ENCODE data around the gene KRT24. TPM values are rescaled to one million over a fixed set of nuclear protein-coding genes. Genes with fewer than 3 reads are reported as not detected.
"Not testable (repeated sequence)": the region's sequence is repeated elsewhere in the genome, so short reads cannot be mapped to it uniquely, and the experiment has no call there.

Gene KRT24
- total RNA-seq = not detected

GRCh38 chr17:40703652-40704051 is at the start of gene KRT24:
Gene KRT24 (minus strand): TSS chr17:40703752. CDS start chr17:40703693, 59 bp downstream.
- peaks cover 39 to 40% of the 10 kb centered on the region in 2 donors for H3K27me3 Mint-ChIP-seq
- H3K4me1 Mint-ChIP-seq (ENCODE audit: low read depth in 2 of 2) = no peaks in the 10 kb centered on the region
- DNase-seq (ENCODE audit: low spot score) = no peak
- H3K27ac Mint-ChIP-seq = no peak within 1 kb of the TSS
- H3K4me3 Mint-ChIP-seq = no peak within 1 kb of the TSS
- no peaks in the 10 kb centered on the region for H3K9me3 Mint-ChIP-seq
- no peak for ATAC-seq
- H3K36me3 Mint-ChIP-seq = no peaks in the 10 kb centered on the region

DNA sequence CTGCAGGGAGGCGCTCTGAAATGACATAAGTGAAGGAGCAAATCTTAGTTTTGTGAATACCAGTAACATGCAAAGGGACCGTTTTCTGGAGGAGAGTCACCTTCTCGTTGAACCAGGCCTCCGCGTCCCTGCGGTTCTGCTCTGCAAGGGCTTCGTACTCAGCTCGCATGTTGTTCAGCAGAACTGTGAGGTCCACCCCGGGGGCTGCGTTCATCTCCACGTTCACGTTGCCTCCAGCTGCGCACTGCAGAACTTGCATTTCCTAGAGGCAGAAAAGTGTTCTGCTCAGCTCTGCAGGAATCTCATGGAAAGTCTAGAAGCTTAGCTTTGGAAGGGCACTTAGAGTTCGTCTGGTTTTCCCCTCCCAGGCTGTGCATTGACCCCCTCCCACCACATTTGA is 47.5 kb upstream of the KRT24 start:
- Mint-ChIP-seq H3K36me3 (no peaks in the 10 kb centered on the region), H3K4me3 (no peak overlapping the region), H3K4me1 (ENCODE audit: low read depth in 2 of 2) (no peaks in the 10 kb centered on the region), H3K27me3 (peaks cover 25 to 53% of the 10 kb centered on the region in 2 donors), H3K27ac (no peak overlapping the region), H3K9me3 (no peaks in the 10 kb centered on the region)
- DNase-seq (ENCODE audit: low spot score) (no peak), ATAC-seq (no peak)

GRCh38 chr17:40750391-40750790 is 46.8 kb upstream of the KRT24 start:
- ATAC-seq = no peak
- H3K27me3 Mint-ChIP-seq = peaks cover 28 to 56% of the 10 kb centered on the region in 2 donors
- H3K9me3 Mint-ChIP-seq = no peaks in the 10 kb centered on the region
- H3K4me1 Mint-ChIP-seq (ENCODE audit: low read depth in 2 of 2) = no peaks in the 10 kb centered on the region
- H3K4me3 Mint-ChIP-seq = no peak overlapping the region
- no peaks in the 10 kb centered on the region for H3K36me3 Mint-ChIP-seq
- H3K27ac Mint-ChIP-seq = no peak overlapping the region
- no peak for DNase-seq (ENCODE audit: low spot score)

GRCh38 chr17:40748666-40749065 is 45.1 kb upstream of the KRT24 start:
- peaks cover 33 to 69% of the 10 kb centered on the region in 2 donors for H3K27me3 Mint-ChIP-seq
- not testable (repeated sequence) for ATAC-seq

GRCh38 chr17:40738553-40738952 is 35.0 kb upstream of the KRT24 start:
- Mint-ChIP-seq H3K9me3 (peaks cover 4% of the 10 kb centered on the region), H3K27ac (no peak overlapping the region), H3K4me3 (no peak overlapping the region), H3K4me1 (ENCODE audit: low read depth in 2 of 2) (no peaks in the 10 kb centered on the region), H3K27me3 (peaks cover 35 to 50% of the 10 kb centered on the region in 2 donors), H3K36me3 (peaks cover 6% of the 10 kb centered on the region)
- no peak for ATAC-seq
- no peak for DNase-seq (ENCODE audit: low spot score)

More at GRCh38 chr17:40748666-40749065, 45.1 kb upstream of the KRT24 start:
- H3K36me3 Mint-ChIP-seq; H3K9me3 Mint-ChIP-seq; H3K27ac Mint-ChIP-seq; DNase-seq (ENCODE audit: low spot score); H3K4me3 Mint-ChIP-seq; H3K4me1 Mint-ChIP-seq (ENCODE audit: low read depth in 2 of 2): not testable (repeated sequence)

GRCh38 chr17:40735016-40735415 is 31.5 kb upstream of the KRT24 start:
- H3K27me3 Mint-ChIP-seq = peaks cover 36 to 38% of the 10 kb centered on the region in 2 donors
- DNase-seq (ENCODE audit: low spot score) = no peak
- H3K9me3 Mint-ChIP-seq = no peaks in the 10 kb centered on the region
- H3K36me3 Mint-ChIP-seq = no peaks in the 10 kb centered on the region
- no peak overlapping the region for H3K4me3 Mint-ChIP-seq
- no peaks in the 10 kb centered on the region for H3K4me1 Mint-ChIP-seq (ENCODE audit: low read depth in 2 of 2)
- no peak overlapping the region for H3K27ac Mint-ChIP-seq
- ATAC-seq = no peak

- H3K27ac Mint-ChIP-seq = no peak overlapping the region
Measured at GRCh38 chr17:40734018-40734417, 30.5 kb upstream of the KRT24 start.

GRCh38 chr17:40730970-40731369 is 27.4 kb upstream of the KRT24 start:
- no peak overlapping the region for H3K27ac Mint-ChIP-seq
- no peak for ATAC-seq
- no peaks in the 10 kb centered on the region for H3K4me1 Mint-ChIP-seq (ENCODE audit: low read depth in 2 of 2)
- H3K27me3 Mint-ChIP-seq = peaks cover 24 to 29% of the 10 kb centered on the region in 2 donors
- no peaks in the 10 kb centered on the region for H3K36me3 Mint-ChIP-seq
- no peak for DNase-seq (ENCODE audit: low spot score)
- no peaks in the 10 kb centered on the region for H3K9me3 Mint-ChIP-seq
- H3K4me3 Mint-ChIP-seq = no peak overlapping the region

More at GRCh38 chr17:40734018-40734417, 30.5 kb upstream of the KRT24 start:
- Mint-ChIP-seq H3K27me3 (peaks cover 29 to 35% of the 10 kb centered on the region in 2 donors), H3K36me3 (no peaks in the 10 kb centered on the region), H3K4me3 (no peak overlapping the region), H3K9me3 (no peaks in the 10 kb centered on the region), H3K4me1 (ENCODE audit: low read depth in 2 of 2) (no peaks in the 10 kb centered on the region)
- ATAC-seq (no peak), DNase-seq (ENCODE audit: low spot score) (no peak)

DNA sequence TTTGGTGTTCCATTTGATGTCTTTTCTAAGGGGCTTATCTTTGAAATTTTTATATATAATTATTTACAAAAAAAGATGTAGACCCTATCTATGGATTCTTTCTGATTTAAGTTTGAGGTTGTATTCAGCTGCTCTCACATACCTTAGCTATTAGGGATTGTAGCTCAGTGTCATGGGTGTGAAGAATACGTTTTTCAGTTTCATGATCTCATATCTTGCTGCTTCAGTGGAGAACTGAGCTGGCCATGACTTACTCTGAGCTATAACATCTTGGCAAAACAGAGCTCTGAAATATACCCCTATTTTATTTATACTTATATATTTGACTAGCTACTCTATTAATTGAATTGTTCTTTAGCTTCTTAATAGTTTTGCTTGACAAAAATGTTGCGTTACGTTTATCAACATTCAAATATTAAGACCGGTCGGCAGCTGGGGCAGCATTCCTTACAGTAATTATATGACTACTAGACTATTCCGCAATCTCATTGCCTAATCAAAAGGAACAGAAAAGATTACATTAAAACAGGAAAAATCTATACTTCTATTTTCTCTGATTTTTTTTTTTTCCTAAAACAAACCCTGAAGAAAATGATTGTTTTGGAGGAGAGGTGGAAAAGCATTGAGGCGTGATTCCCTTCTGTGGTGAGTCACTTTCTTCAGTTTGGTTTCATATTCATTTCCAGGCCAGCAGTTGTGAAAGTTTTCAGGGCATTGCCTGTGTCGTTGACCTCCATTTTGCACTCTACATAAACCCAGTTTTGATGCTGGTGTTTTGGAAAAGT is 24.1 kb upstream of the KRT24 start:
- no peaks in the 10 kb centered on the region for H3K9me3 Mint-ChIP-seq
- no peaks in the 10 kb centered on the region for H3K36me3 Mint-ChIP-seq
- no peak for ATAC-seq
- DNase-seq (ENCODE audit: low spot score) = no peak
- peaks cover 25 to 45% of the 10 kb centered on the region in 2 donors for H3K27me3 Mint-ChIP-seq
- no peaks in the 10 kb centered on the region for H3K4me1 Mint-ChIP-seq (ENCODE audit: low read depth in 2 of 2)
- no peak overlapping the region for H3K4me3 Mint-ChIP-seq
- H3K27ac Mint-ChIP-seq = no peak overlapping the region

GRCh38 chr17:40726919-40727318 is 23.4 kb upstream of the KRT24 start:
- no peaks in the 10 kb centered on the region for H3K36me3 Mint-ChIP-seq
- ATAC-seq (no peak), DNase-seq (ENCODE audit: low spot score) (no peak)
- H3K9me3 Mint-ChIP-seq = no peaks in the 10 kb centered on the region
- H3K27ac Mint-ChIP-seq = no peak overlapping the region
- no peaks in the 10 kb centered on the region for H3K4me1 Mint-ChIP-seq (ENCODE audit: low read depth in 2 of 2)
- H3K27me3 Mint-ChIP-seq = peaks cover 25 to 52% of the 10 kb centered on the region in 2 donors
- no peak overlapping the region for H3K4me3 Mint-ChIP-seq

GRCh38 chr17:40724656-40725055 is 21.1 kb upstream of the KRT24 start:
- H3K27me3 Mint-ChIP-seq = peaks cover 25 to 46% of the 10 kb centered on the region in 2 donors
- no peaks in the 10 kb centered on the region for H3K4me1 Mint-ChIP-seq (ENCODE audit: low read depth in 2 of 2)
- ATAC-seq (no peak), DNase-seq (ENCODE audit: low spot score) (no peak)
- H3K9me3 Mint-ChIP-seq = no peaks in the 10 kb centered on the region
- no peaks in the 10 kb centered on the region for H3K36me3 Mint-ChIP-seq
- H3K4me3 Mint-ChIP-seq = no peak overlapping the region
- H3K27ac Mint-ChIP-seq = no peak overlapping the region

DNA sequence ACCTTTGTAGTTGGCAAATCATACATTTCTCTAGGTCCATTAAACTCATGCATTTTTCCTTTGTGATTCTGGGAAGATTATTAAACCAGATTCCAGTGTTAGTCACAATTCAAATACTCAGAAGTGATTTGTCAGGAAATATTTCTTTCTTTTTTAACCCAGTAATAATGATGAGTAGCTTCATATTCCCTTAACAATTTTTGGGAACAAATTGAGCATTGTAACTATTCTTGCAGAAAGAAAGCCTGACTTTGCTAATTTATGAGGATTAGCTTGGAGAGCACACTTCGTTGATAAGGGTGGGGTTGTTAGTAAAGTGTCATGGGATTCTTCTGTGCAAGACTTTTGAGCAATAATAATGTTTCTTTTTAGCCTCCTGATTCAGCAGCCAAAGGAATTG is 18.7 kb upstream of the KRT24 start:
- Mint-ChIP-seq H3K36me3 (no peaks in the 10 kb centered on the region), H3K9me3 (no peaks in the 10 kb centered on the region), H3K4me3 (no peak overlapping the region), H3K27ac (no peak overlapping the region), H3K4me1 (ENCODE audit: low read depth in 2 of 2) (no peaks in the 10 kb centered on the region), H3K27me3 (peaks cover 25 to 46% of the 10 kb centered on the region in 2 donors)
- no peak for DNase-seq (ENCODE audit: low spot score)
- ATAC-seq = no peak

GRCh38 chr17:40720899-40721298 is 17.3 kb upstream of the KRT24 start:
- DNase-seq (ENCODE audit: low spot score) (no peak), ATAC-seq (no peak)
- Mint-ChIP-seq H3K27ac (no peak overlapping the region), H3K4me1 (ENCODE audit: low read depth in 2 of 2) (no peaks in the 10 kb centered on the region), H3K4me3 (no peak overlapping the region), H3K36me3 (no peaks in the 10 kb centered on the region), H3K9me3 (no peaks in the 10 kb centered on the region), H3K27me3 (peaks cover 24 to 54% of the 10 kb centered on the region in 2 donors)

- ATAC-seq (no peak), DNase-seq (ENCODE audit: low spot score) (no peak)
- H3K27me3 Mint-ChIP-seq = peaks cover 25 to 53% of the 10 kb centered on the region in 2 donors
- H3K4me1 Mint-ChIP-seq (ENCODE audit: low read depth in 2 of 2) = no peaks in the 10 kb centered on the region
- no peak overlapping the region for H3K27ac Mint-ChIP-seq
- H3K36me3 Mint-ChIP-seq = no peaks in the 10 kb centered on the region
- no peaks in the 10 kb centered on the region for H3K9me3 Mint-ChIP-seq
- H3K4me3 Mint-ChIP-seq = no peak overlapping the region
Measured at GRCh38 chr17:40718930-40719329, 15.4 kb upstream of the KRT24 start.
